ENCODE data around the gene GPHN.

- no peak for TF ChIP-seq CTCF (IDR thresholded peaks at IDR 0.05)
- TF ChIP-seq POLR2AphosphoS5 (IDR thresholded peaks at IDR 0.05): no peak
- no peak for TF ChIP-seq POLR2A (IDR thresholded peaks at IDR 0.05)
Measured at GRCh38 chr14:66955159-66955558, 447.2 kb downstream of the GPHN start.

All from prostate gland (tissue), 2 donors.